A673 (cell line): ENCODE measurements around the gene RABGGTA. TPM values are rescaled to one million over a fixed set of nuclear protein-coding genes. Genes with fewer than 3 reads are reported as not detected.

Experiments used
- BruUV-seq: library from RNA; stranded (reverse); fragments of 400-500 nt; replicated peaks from 2 replicates; lab custom pipeline; 2021; lab: Mats Ljungman, UMichigan
- CTCF ChIA-PET: fragments of 300-600 bp; sonication (Branson Sonifier 250); formaldehyde crosslinking; loops from one replicate; lab custom pipeline; 2022; ENCODE audit warnings: antibody characterized with exemption; lab: Charles Lee
- POLR2A ChIA-PET: fragments of 300-600 bp; sonication (Branson Sonifier 250); formaldehyde crosslinking; loops from one replicate; lab custom pipeline; 2022; ENCODE audit warnings: antibody characterized with exemption; ENCODE audit not compliant: low non-redundant PET; lab: Charles Lee
- DNase-seq: peaks from one replicate; pipeline ENCODE4 v3.0.0-alpha.2; 2015; ENCODE audit warnings: low spot score
- H3K27ac ChIP-seq: fragments of 200-600 bp; sonication (generic); 2 replicates; pipeline ENCODE4 v1.5.1; 2016; ENCODE audit warnings: mixed run types, low read depth, mild to moderate bottlenecking, mixed read lengths, antibody characterized with exemption, low read length; ENCODE audit not compliant: poor library complexity, severe bottlenecking
- H3K27me3 ChIP-seq: fragments of 200-600 bp; sonication (generic); replicated peaks from 2 replicates; pipeline ENCODE4 v1.6.1; 2017; ENCODE audit warnings: mixed run types, low read depth, mild to moderate bottlenecking, mixed read lengths, antibody characterized with exemption, low read length; ENCODE audit not compliant: insufficient read depth, poor library complexity
- H3K36me3 ChIP-seq: fragments of 200-600 bp; sonication (generic); 2 replicates; pipeline ENCODE4 v1.6.1; 2016; ENCODE audit warnings: mixed run types, mild to moderate bottlenecking, mixed read lengths, antibody characterized with exemption, low read length; ENCODE audit not compliant: insufficient read depth, poor library complexity, severe bottlenecking
- H3K4me1 ChIP-seq: fragments of 200-600 bp; sonication (generic); 2 replicates; pipeline ENCODE4 v1.6.1; 2017; ENCODE audit warnings: mixed run types, mild to moderate bottlenecking, mixed read lengths, antibody characterized with exemption, low read length; ENCODE audit not compliant: insufficient read depth, poor library complexity, severe bottlenecking
- H3K4me3 ChIP-seq: fragments of 200-600 bp; sonication (generic); 2 replicates; pipeline ENCODE4 v1.5.1; 2016; ENCODE audit warnings: low read depth, mixed run types, mild to moderate bottlenecking, mixed read lengths, low read length; ENCODE audit not compliant: poor library complexity, severe bottlenecking
- H3K9me3 ChIP-seq: fragments of 200-600 bp; sonication (generic); 2 replicates; pipeline ENCODE4 v1.6.1; 2016; ENCODE audit warnings: mixed run types, low read depth, mild to moderate bottlenecking, mixed read lengths, antibody characterized with exemption, low read length; ENCODE audit not compliant: poor library complexity, severe bottlenecking
- CTCF ChIP-seq: fragments of 300-800, 200-600 bp; sonication (generic); conservative IDR thresholded peaks from 2 replicates; pipeline ENCODE4 v1.5.1; 2017; ENCODE audit warnings: low read depth, mild to moderate bottlenecking, antibody characterized with exemption, low read length, moderate library complexity, mixed read lengths
- EZH2 ChIP-seq: fragments of 200-600 bp; sonication (generic); IDR thresholded peaks from 2 replicates; pipeline ENCODE4 v1.6.1; 2017; ENCODE audit warnings: borderline replicate concordance, low read depth, mild to moderate bottlenecking, mixed read lengths, antibody characterized with exemption, low read length; ENCODE audit not compliant: poor library complexity, severe bottlenecking
- intact Hi-C: fragments of 100-400 bp; cut with micrococcal nuclease; formaldehyde crosslinking; loops from one replicate; pipeline ENCODE4 v1.10.0; 2022; ENCODE audit not compliant: unreplicated experiment
- total RNA-seq: library from RNA; stranded (reverse); gene quantifications from 2 replicates; pipeline ENCODE4 v1.2.3, GENCODE V29; 2021

RABGGTA gene
- total RNA-seq, 1 experiment from 2014 or later, result 22.2 TPM

- DNase-seq, result no peak
- no peak for TF ChIP-seq CTCF
- no peak for TF ChIP-seq EZH2
- Histone ChIP-seq H3K9me3 (no peaks in the 10 kb centered on the region), H3K27me3 (no peaks in the 10 kb centered on the region), H3K27ac (no peak overlapping the region), H3K4me3 (no peak overlapping the region), H3K36me3 (no peaks in the 10 kb centered on the region), H3K4me1 (no peaks in the 10 kb centered on the region)
- intact Hi-C loops, result no loop called here
- ChIA-PET CTCF (no interaction called here), POLR2A (no interaction called here)
- no TSS peak for BruUV-seq
Measured at GRCh38 chr14:24277606-24278321, 6.4 kb upstream of the RABGGTA start.

- H3K36me3 ChIP-seq, result no peaks in the 10 kb centered on the region
- ChIA-PET CTCF (no interaction called here), POLR2A (interaction anchor here (0.5 kb wide), 1 partner anchor 723 kb away, joined by 10 read pairs; no protein-coding TSS in a partner anchor)
- no peaks in the 10 kb centered on the region for H3K4me1 ChIP-seq
- intact Hi-C loops, result no loop called here
- H3K4me3 ChIP-seq, result no peak overlapping the region
- H3K9me3 ChIP-seq, result no peaks in the 10 kb centered on the region
- DNase-seq, result no peak
- no TSS peak for BruUV-seq
- no peaks in the 10 kb centered on the region for H3K27me3 ChIP-seq
- no peak overlapping the region for H3K27ac ChIP-seq
- TF ChIP-seq CTCF, result no peak
- TF ChIP-seq EZH2, result no peak
Measured at GRCh38 chr14:24277071-24277470, 5.7 kb upstream of the RABGGTA start.

GRCh38 chr14:24274101-24274543 lies 2.7 kb upstream of the RABGGTA start:
- no TSS peak for BruUV-seq
- intact Hi-C loops, result no loop called here
- POLR2A ChIA-PET, result no interaction called here

More at GRCh38 chr14:24274101-24274543, 2.7 kb upstream of the RABGGTA start:
- Histone ChIP-seq H3K27ac (no peak overlapping the region), H3K36me3 (no peaks in the 10 kb centered on the region), H3K4me3 (no peak overlapping the region), H3K4me1 (peaks cover 4% of the 10 kb centered on the region), H3K9me3 (no peaks in the 10 kb centered on the region), H3K27me3 (no peaks in the 10 kb centered on the region)
- no peak for TF ChIP-seq EZH2
- DNase-seq, result no peak
- CTCF ChIA-PET, result no interaction called here
